Measurements from ENCODE around the gene S100A11. TPM values are rescaled to one million over a fixed set of nuclear protein-coding genes. Genes with fewer than 3 reads are reported as not detected.
A peak's percentile ranks its signal among the peaks of the same experiment; 100 is the strongest.

The S100A11 gene
- total and polyA plus RNA-seq, 2 donors from 2014 or later, result 835 to 925 TPM

DNA sequence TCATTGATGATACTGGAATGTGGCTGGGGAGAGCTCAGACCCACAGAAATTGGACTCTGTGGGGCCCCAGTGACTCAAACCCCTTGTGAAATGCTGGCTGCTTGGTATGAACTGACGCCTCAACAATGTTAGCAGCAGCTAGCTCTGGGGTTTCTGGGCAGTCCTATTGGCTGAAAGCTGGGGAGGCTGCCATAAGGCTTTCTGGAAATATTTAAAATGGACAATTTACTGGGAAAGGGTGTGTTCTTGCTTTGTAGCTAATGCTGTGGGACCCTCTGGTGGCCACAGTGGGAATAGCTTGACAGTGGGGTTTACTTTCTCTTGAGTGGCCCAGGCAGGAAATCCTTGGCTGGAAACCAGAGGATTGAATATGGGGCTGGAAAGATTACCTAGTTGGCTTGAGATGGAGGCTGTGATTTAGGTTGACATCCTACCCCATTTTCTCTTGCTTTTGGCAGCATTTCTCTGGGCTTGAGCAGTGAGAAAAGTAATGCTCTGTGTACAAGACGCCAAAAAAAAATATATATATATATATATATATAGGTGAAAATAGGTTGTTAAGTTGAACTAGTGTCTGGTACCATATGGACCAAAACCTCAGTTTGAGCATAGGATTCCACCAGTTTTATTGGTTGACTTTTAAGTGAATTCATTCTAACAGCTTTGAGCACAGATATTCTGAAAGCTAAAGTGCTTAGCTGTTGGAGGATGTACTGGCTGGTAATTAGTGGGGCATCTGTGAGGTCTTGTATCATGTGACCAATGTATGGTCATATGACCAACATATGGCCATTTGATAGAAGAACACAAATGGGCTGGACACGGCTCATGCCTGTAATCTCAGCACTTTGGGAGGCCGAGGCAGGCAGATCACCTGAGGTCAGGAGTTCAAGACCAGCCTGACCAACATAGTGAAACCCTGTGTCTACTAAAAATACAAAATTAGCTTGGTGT, 34.9 kb downstream of the S100A11 start:
- peak; percentile 87 to 94 (median 89) for DNase-seq
- Histone ChIP-seq H3K4me1 (ENCODE audit: control insufficient read depth in 2 of 3, insufficient read depth in 2 of 3, low read depth in 1 of 3, low read length in 3 of 3) (no peaks in the 10 kb centered on the region), H3K27me3 (ENCODE audit: control insufficient read depth, insufficient read depth, low read length) (no peaks in the 10 kb centered on the region), H3K9me3 (ENCODE audit: control insufficient read depth in 2 of 3, insufficient read depth in 1 of 3, low read length in 3 of 3) (no peaks in the 10 kb centered on the region), H3K27ac (ENCODE audit: low read depth in 2 of 2, low read length in 2 of 2) (no peak overlapping the region), H3K9ac (ENCODE audit: low read length in 3 of 3) (no peak overlapping the region), H3K36me3 (ENCODE audit: control insufficient read depth in 2 of 3, insufficient read depth in 3 of 3, low read length in 3 of 3) (no peaks in the 10 kb centered on the region), H3K4me3 (ENCODE audit: low read length in 3 of 3) (no peak overlapping the region)
- intact Hi-C loops (cut with DNase I), result loop anchor here (5.0 kb wide), 1 partner anchor 70 kb away; no protein-coding TSS in a partner anchor
- TF ChIP-seq CTCF (IDR thresholded peaks at IDR 0.05; ENCODE audit: borderline replicate concordance, extremely low read depth, insufficient read depth), result peak; percentile 92
- FAIRE-seq, result peak; percentile 6

GRCh38 chr1:152000964-152001630, 35.7 kb downstream of the S100A11 start:
- Histone ChIP-seq H3K27me3 (ENCODE audit: control insufficient read depth, insufficient read depth, low read length) (no peaks in the 10 kb centered on the region), H3K9ac (ENCODE audit: low read length in 3 of 3) (no peak overlapping the region), H3K4me3 (ENCODE audit: low read length in 3 of 3) (no peak overlapping the region), H3K4me1 (ENCODE audit: control insufficient read depth in 2 of 3, insufficient read depth in 2 of 3, low read depth in 1 of 3, low read length in 3 of 3) (no peaks in the 10 kb centered on the region), H3K36me3 (ENCODE audit: control insufficient read depth in 2 of 3, insufficient read depth in 3 of 3, low read length in 3 of 3) (no peaks in the 10 kb centered on the region), H3K9me3 (ENCODE audit: control insufficient read depth in 2 of 3, insufficient read depth in 1 of 3, low read length in 3 of 3) (no peaks in the 10 kb centered on the region), H3K27ac (ENCODE audit: low read depth in 2 of 2, low read length in 2 of 2) (no peak overlapping the region)
- no peak for TF ChIP-seq CTCF (IDR thresholded peaks at IDR 0.05; ENCODE audit: borderline replicate concordance, extremely low read depth, insufficient read depth)
- intact Hi-C loops (cut with DNase I), result loop anchor here (5.0 kb wide), 1 partner anchor 69 kb away; no protein-coding TSS in a partner anchor
- DNase-seq (no peak), FAIRE-seq (no peak)

- DNase-seq (no peak), FAIRE-seq (no peak)
- Histone ChIP-seq H3K4me3 (ENCODE audit: low read length in 3 of 3) (no peak overlapping the region), H3K27ac (ENCODE audit: low read depth in 2 of 2, low read length in 2 of 2) (no peak overlapping the region), H3K27me3 (ENCODE audit: control insufficient read depth, insufficient read depth, low read length) (no peaks in the 10 kb centered on the region), H3K9ac (ENCODE audit: low read length in 3 of 3) (no peak overlapping the region), H3K36me3 (ENCODE audit: control insufficient read depth in 2 of 3, insufficient read depth in 3 of 3, low read length in 3 of 3) (no peaks in the 10 kb centered on the region), H3K4me1 (ENCODE audit: control insufficient read depth in 2 of 3, insufficient read depth in 2 of 3, low read depth in 1 of 3, low read length in 3 of 3) (no peaks in the 10 kb centered on the region), H3K9me3 (ENCODE audit: control insufficient read depth in 2 of 3, insufficient read depth in 1 of 3, low read length in 3 of 3) (no peaks in the 10 kb centered on the region)
- intact Hi-C loops (cut with DNase I), result no loop called here
- no peak for TF ChIP-seq CTCF (IDR thresholded peaks at IDR 0.05; ENCODE audit: borderline replicate concordance, extremely low read depth, insufficient read depth)
Measured at GRCh38 chr1:151998611-151999362, 38.0 kb downstream of the S100A11 start.
